HEK293 (cell line): ENCODE results near the gene ATP2A3.

Experiments used
- CTCF ChIA-PET: fragments of 350-600 bp; formaldehyde crosslinking; extraction: SDS; loops from one replicate; lab custom pipeline; 2021; ENCODE audit warnings: antibody characterized with exemption; lab: Yijun Ruan, JAX
- POLR2A ChIA-PET: fragments of 300-600 bp; formaldehyde crosslinking; extraction: SDS; loops from one replicate; lab custom pipeline; 2020; ENCODE audit warnings: antibody characterized with exemption, inconsistent platforms; lab: Yijun Ruan, JAX
- H3K27ac ChIP-seq: fragments of 200-500 bp; sonication (Bioruptor generic); 2 replicates; pipeline ENCODE4 v1.5.1; 2014; ENCODE audit warnings: low read depth, low read length, control low read depth, inconsistent platforms; ENCODE audit errors: extremely low read depth
- H3K36me3 ChIP-seq, 2 experiments: fragments of 200-500 bp in 1 of 2; sonication (Bioruptor generic) in 1 of 2; 1 replicate in 1 of 2; 2 replicates in 1 of 2; pipeline ENCODE4 v1.5.1; 2014 to 2017; ENCODE audit warnings: inconsistent platforms in 2 of 2, low read length in 2 of 2; ENCODE audit not compliant: control insufficient read depth in 2 of 2, insufficient read depth in 1 of 2
- H3K4me1 ChIP-seq: fragments of 200-500 bp; sonication (Bioruptor generic); 2 replicates; pipeline ENCODE4 v1.5.1; 2014; ENCODE audit warnings: mild to moderate bottlenecking, low read length, inconsistent platforms; ENCODE audit not compliant: control insufficient read depth, insufficient read depth
- H3K4me3 ChIP-seq: 2 replicates; pipeline ENCODE4 v1.5.1; 2011; ENCODE audit warnings: low read depth, mild to moderate bottlenecking, control low read depth, low read length, moderate library complexity
- H3K9me3 ChIP-seq: fragments of 200-500 bp; sonication (Bioruptor generic); 2 replicates; pipeline ENCODE4 v1.5.1; 2014; ENCODE audit warnings: low read depth, low read length, inconsistent platforms; ENCODE audit not compliant: control insufficient read depth, insufficient read depth
- ATF2 ChIP-seq: fragments of 450-650 bp; formaldehyde crosslinking; IDR thresholded peaks from 2 replicates; pipeline ENCODE4 v1.5.1; 2016; ENCODE audit warnings: missing biosample characterization, missing genetic modification characterization, low read depth
- BCL6B ChIP-seq: fragments of 450-650 bp; formaldehyde crosslinking; IDR thresholded peaks from 2 replicates; pipeline ENCODE4 v1.5.1; 2017; ENCODE audit warnings: missing biosample characterization, missing genetic modification characterization
- GLIS1 ChIP-seq: fragments of 450-650 bp; formaldehyde crosslinking; IDR thresholded peaks from 2 replicates; pipeline ENCODE4 v1.5.1; 2016; ENCODE audit warnings: missing biosample characterization, missing genetic modification characterization
- MEIS1 ChIP-seq: sonication (generic); formaldehyde crosslinking; IDR thresholded peaks from 2 replicates; pipeline ENCODE4 v1.8.1; 2022; ENCODE audit warnings: missing genetic modification reagents, mild to moderate bottlenecking, borderline replicate concordance
- MYNN ChIP-seq: fragments of 450-650 bp; formaldehyde crosslinking; IDR thresholded peaks from 2 replicates; pipeline ENCODE4 v1.5.1; 2016; ENCODE audit warnings: missing biosample characterization, missing genetic modification characterization, borderline replicate concordance
- MZF1 ChIP-seq: fragments of 450-650 bp; formaldehyde crosslinking; IDR thresholded peaks from 2 replicates; pipeline ENCODE4 v1.5.1; 2017; ENCODE audit warnings: missing biosample characterization, missing genetic modification characterization, borderline replicate concordance
- PATZ1 ChIP-seq: fragments of 450-650 bp; formaldehyde crosslinking; IDR thresholded peaks from 2 replicates; pipeline ENCODE4 v1.5.1; 2016; ENCODE audit warnings: missing biosample characterization, missing genetic modification characterization
- SP3 ChIP-seq: fragments of 450-650 bp; formaldehyde crosslinking; IDR thresholded peaks from 2 replicates; pipeline ENCODE4 v1.5.1; 2016; ENCODE audit warnings: missing biosample characterization, missing genetic modification characterization
- TCF7L2 ChIP-seq: IDR thresholded peaks from 2 replicates; pipeline ENCODE4 v1.6.1; 2011; ENCODE audit warnings: low read depth, mild to moderate bottlenecking, inconsistent platforms, low read length, moderate library complexity, borderline replicate concordance
- ZBTB26 ChIP-seq: fragments of 450-650 bp; formaldehyde crosslinking; optimal IDR thresholded peaks from 2 replicates; pipeline ENCODE3; 2016; ENCODE audit warnings: missing biosample characterization, mild to moderate bottlenecking, missing genetic modification characterization
- ZNF146 ChIP-seq: fragments of 450-650 bp; formaldehyde crosslinking; IDR thresholded peaks from 2 replicates; pipeline ENCODE4 v1.5.1; 2016; ENCODE audit warnings: missing biosample characterization, missing genetic modification characterization
- ZNF280D ChIP-seq: fragments of 450-650 bp; formaldehyde crosslinking; IDR thresholded peaks from 2 replicates; pipeline ENCODE4 v1.5.1; 2016; ENCODE audit warnings: missing biosample characterization, missing genetic modification characterization
- ZNF610 ChIP-seq: fragments of 450-650 bp; formaldehyde crosslinking; IDR thresholded peaks from 2 replicates; pipeline ENCODE4 v1.5.1; 2016; ENCODE audit warnings: missing biosample characterization, missing genetic modification characterization, borderline replicate concordance
- ZNF645 ChIP-seq: fragments of 450-650 bp; formaldehyde crosslinking; IDR thresholded peaks from 2 replicates; pipeline ENCODE4; 2016; ENCODE audit warnings: missing biosample characterization, missing genetic modification characterization
- ZNF654 ChIP-seq: fragments of 450-650 bp; formaldehyde crosslinking; IDR thresholded peaks from 2 replicates; pipeline ENCODE4 v1.5.1; 2016; ENCODE audit warnings: low read depth, missing biosample characterization, missing genetic modification characterization
- ZNF791 ChIP-seq: fragments of 450-650 bp; formaldehyde crosslinking; IDR thresholded peaks from 2 replicates; pipeline ENCODE4 v1.5.1; 2016; ENCODE audit warnings: missing biosample characterization, missing genetic modification characterization

The ATP2A3 gene

GRCh38 chr17:3982113-3982512, 17.9 kb upstream of the ATP2A3 start:
- H3K27ac ChIP-seq, result no peak overlapping the region
- ChIA-PET POLR2A (no interaction called here), CTCF (no interaction called here)
- no peak overlapping the region for H3K4me3 ChIP-seq
- H3K9me3 ChIP-seq, result no peaks in the 10 kb centered on the region
- H3K36me3 ChIP-seq, result no peaks in the 10 kb centered on the region
- no peak for TF ChIP-seq ZNF146 (tag by site-specific recombination)
- no peak for TF ChIP-seq ZBTB26
- no peaks in the 10 kb centered on the region for H3K4me1 ChIP-seq

- CTCF ChIA-PET, result interaction anchor here (0.6 to 1.3 kb wide), 2 partner anchors 67 to 68 kb away, joined by 4 to 6 read pairs; no protein-coding TSS in a partner anchor
- no peaks in the 10 kb centered on the region for H3K4me1 ChIP-seq
- POLR2A ChIA-PET, result no interaction called here
These were observed 17.2 kb upstream of the ATP2A3 start for GRCh38 chr17:3981455-3981854.

GRCh38 chr17:3980381-3981014, 16.3 kb upstream of the ATP2A3 start:
- POLR2A ChIA-PET, result no interaction called here
- H3K27ac ChIP-seq, result no peak overlapping the region
- H3K4me1 ChIP-seq, result no peaks in the 10 kb centered on the region
- H3K4me3 ChIP-seq, result no peak overlapping the region
- H3K36me3 ChIP-seq, result no peaks in the 10 kb centered on the region
- CTCF ChIA-PET, result interaction anchor here (0.7 to 1.3 kb wide), 3 partner anchors 67 to 816 kb away, joined by 3 to 4 read pairs (median 3); no protein-coding TSS in a partner anchor
- H3K9me3 ChIP-seq, result no peaks in the 10 kb centered on the region
- TF ChIP-seq ATF2 (tag by site-specific recombination) (no peak), TCF7L2 (no peak), SP3 (tag by site-specific recombination) (no peak), ZNF280D (tag by site-specific recombination) (no peak), ZNF654 (tag by site-specific recombination) (no peak), ZNF146 (tag by site-specific recombination) (no peak)

More at GRCh38 chr17:3981455-3981854, 17.2 kb upstream of the ATP2A3 start:
- Histone ChIP-seq H3K27ac (no peak overlapping the region), H3K9me3 (no peaks in the 10 kb centered on the region), H3K36me3 (no peaks in the 10 kb centered on the region), H3K4me3 (no peak overlapping the region)
- no peak for TF ChIP-seq ZNF791 (tag by site-specific recombination)
- TF ChIP-seq BCL6B (tag by site-specific recombination), result no peak
- no peak for TF ChIP-seq ZNF645 (tag by site-specific recombination)
- TF ChIP-seq GLIS1 (tag by site-specific recombination), result no peak
- TF ChIP-seq MZF1 (tag by site-specific recombination), result no peak
- TF ChIP-seq MYNN, result no peak
- TF ChIP-seq ZNF610 (tag by site-specific recombination), result no peak
- no peak for TF ChIP-seq MEIS1 (CRISPR knock-in tag)
- no peak for TF ChIP-seq PATZ1 (tag by site-specific recombination)
